GM23248 (cell line): ENCODE measurements around the gene CAMSAP2. TPM values are rescaled to one million over a fixed set of nuclear protein-coding genes. Genes with fewer than 3 reads are reported as not detected.

Source experiments
- DNase-seq: peaks from one replicate; pipeline ENCODE4 v3.0.0-alpha.2; 2015
- H2AFZ ChIP-seq: fragments of 200-600 bp; sonication (generic); 2 replicates; pipeline ENCODE4 v1.6.1; 2016; ENCODE audit warnings: antibody characterized with exemption
- H3F3A ChIP-seq: fragments of 200-600 bp; sonication (generic); 2 replicates; pipeline ENCODE4 v1.6.1; 2016; ENCODE audit warnings: mild to moderate bottlenecking, antibody characterized with exemption, mixed run types; ENCODE audit not compliant: insufficient read depth
- H3K27ac ChIP-seq: fragments of 200-600 bp; sonication (generic); 2 replicates; pipeline ENCODE4 v1.5.1; 2016; ENCODE audit warnings: mild to moderate bottlenecking
- H3K27me3 ChIP-seq: fragments of 200-600 bp; sonication (generic); replicated peaks from 2 replicates; pipeline ENCODE4 v1.6.1; 2016; ENCODE audit warnings: mild to moderate bottlenecking; ENCODE audit not compliant: insufficient read depth
- H3K36me3 ChIP-seq: fragments of 200-600 bp; sonication (generic); 2 replicates; pipeline ENCODE4 v1.6.1; 2016; ENCODE audit warnings: low read depth, mild to moderate bottlenecking
- H3K4me1 ChIP-seq: fragments of 200-600 bp; sonication (generic); 2 replicates; pipeline ENCODE4 v1.6.1; 2016; ENCODE audit warnings: mild to moderate bottlenecking; ENCODE audit not compliant: insufficient read depth
- H3K4me2 ChIP-seq: fragments of 200-600 bp; sonication (generic); one replicate; pipeline ENCODE4 v1.6.1; 2016; ENCODE audit warnings: mild to moderate bottlenecking; ENCODE audit not compliant: unreplicated experiment
- H3K4me3 ChIP-seq: fragments of 200-600 bp; sonication (generic); 2 replicates; pipeline ENCODE4 v1.5.1; 2016; ENCODE audit warnings: mild to moderate bottlenecking
- H3K79me2 ChIP-seq: fragments of 200-600 bp; sonication (generic); 2 replicates; pipeline ENCODE4 v1.6.1; 2016; ENCODE audit warnings: mild to moderate bottlenecking; ENCODE audit not compliant: insufficient read depth
- H3K9ac ChIP-seq: fragments of 200-600 bp; sonication (generic); 2 replicates; pipeline ENCODE4 v1.6.1; 2016; ENCODE audit warnings: mild to moderate bottlenecking
- H3K9me2 ChIP-seq: fragments of 200-600 bp; sonication (generic); 2 replicates; pipeline ENCODE4 v1.6.1; 2016; ENCODE audit warnings: mixed run types, mild to moderate bottlenecking, moderate library complexity; ENCODE audit not compliant: insufficient read depth
- H3K9me3 ChIP-seq: fragments of 200-600 bp; sonication (generic); one replicate; pipeline ENCODE4 v1.6.1; 2017; ENCODE audit warnings: low read depth
- H4K20me1 ChIP-seq: fragments of 200-600 bp; sonication (generic); 2 replicates; pipeline ENCODE4 v1.6.0; 2016; ENCODE audit not compliant: insufficient read depth
- EZH2 ChIP-seq: fragments of 200-600 bp; sonication (generic); IDR thresholded peaks from 2 replicates; pipeline ENCODE4 v1.6.1; 2018; ENCODE audit warnings: antibody characterized with exemption, mild to moderate bottlenecking; ENCODE audit not compliant: insufficient read depth, poor library complexity, severe bottlenecking
- EZH2phosphoT487 ChIP-seq: fragments of 200-600 bp; sonication (generic); IDR thresholded peaks from 2 replicates; pipeline ENCODE4 v1.6.1; 2018; ENCODE audit warnings: antibody characterized with exemption, moderate library complexity, mild to moderate bottlenecking, low read depth; ENCODE audit not compliant: insufficient read depth
- WGBS, 2 experiments: methylation state at CpG; one replicate each; pipeline ENCODE4 v1.1.6; 2015 to 2017; ENCODE audit warnings: low lambda C conversion rate in 2 of 2, low coverage in 1 of 2; ENCODE audit errors: missing lambda C conversion rate in 2 of 2; 5-methylcytosine and 5-hydroxymethylcytosine counted together
- in situ Hi-C: fragments of 300-500 bp; cut with MboI; formaldehyde crosslinking; loops from 2 replicates; pipeline ENCODE4 v1.15.0; 2020
- polyA plus RNA-seq: library from polyadenylated mRNA; unstranded; fragments of >200 nt; fragmentation: Nextera tagmentation; extraction: Ambion mirVana; gene quantifications from 2 replicates; pipeline ENCODE4 v1.2.1, GENCODE V29; 2016
- total RNA-seq: library from RNA; depleted of rRNA; stranded (reverse); fragments of >200 nt; shearing (Covaris generic); gene quantifications from 2 replicates; pipeline ENCODE4 v1.2.3, GENCODE V29; 2014

The CAMSAP2 gene
- total and polyA plus RNA-seq, 2 experiments from 2014 or later, result 10.9 to 28.7 TPM

- no peak overlapping the region for H3K9ac ChIP-seq
- H3K79me2 ChIP-seq, result no peaks in the 10 kb centered on the region
- no peaks in the 10 kb centered on the region for H3F3A ChIP-seq
- 77 to 84% methylated on average over 5 of the region's 5 CpGs for WGBS, 2 experiments
- DNase-seq, result no peak
- no peaks in the 10 kb centered on the region for H3K4me1 ChIP-seq
- no peaks in the 10 kb centered on the region for H3K9me3 ChIP-seq
- peaks cover 29% of the 10 kb centered on the region for H3K27me3 ChIP-seq
- no peak for TF ChIP-seq EZH2
- no peak for TF ChIP-seq EZH2phosphoT487
- H3K4me2 ChIP-seq, result no peak overlapping the region
- H3K27ac ChIP-seq, result no peak overlapping the region
- H3K36me3 ChIP-seq, result no peaks in the 10 kb centered on the region
- H4K20me1 ChIP-seq, result no peaks in the 10 kb centered on the region
- no peak overlapping the region for H2AFZ ChIP-seq
- H3K9me2 ChIP-seq, result no peaks in the 10 kb centered on the region
- no peak overlapping the region for H3K4me3 ChIP-seq
- in situ Hi-C loops, result no loop called here
These were observed 162.7 kb downstream of the CAMSAP2 start for GRCh38 chr1:200901350-200901749.

GRCh38 chr1:200901796-200902444, 163.2 kb downstream of the CAMSAP2 start:
- no peak for DNase-seq
- Histone ChIP-seq H3F3A (no peaks in the 10 kb centered on the region), H4K20me1 (no peaks in the 10 kb centered on the region), H3K27me3 (peaks cover 29% of the 10 kb centered on the region), H3K4me1 (no peaks in the 10 kb centered on the region), H3K79me2 (no peaks in the 10 kb centered on the region), H3K4me2 (no peak overlapping the region), H3K27ac (no peak overlapping the region), H3K4me3 (no peak overlapping the region), H3K36me3 (no peaks in the 10 kb centered on the region), H3K9me2 (no peaks in the 10 kb centered on the region), H3K9me3 (no peaks in the 10 kb centered on the region), H3K9ac (no peak overlapping the region), H2AFZ (no peak overlapping the region)
- in situ Hi-C loops, result no loop called here
- TF ChIP-seq EZH2, result no peak
- no peak for TF ChIP-seq EZH2phosphoT487
- WGBS, 2 experiments, result 57 to 66% methylated on average over 8 of the region's 8 CpGs

GRCh38 chr1:200903793-200904192, 165.1 kb downstream of the CAMSAP2 start:
- no peaks in the 10 kb centered on the region for H3K36me3 ChIP-seq
- WGBS, 2 experiments, result 67 to 73% methylated on average over 5 of the region's 5 CpGs
- no peak overlapping the region for H3K27ac ChIP-seq
- in situ Hi-C loops, result no loop called here
- TF ChIP-seq EZH2phosphoT487 (no peak), EZH2 (no peak)
- no peaks in the 10 kb centered on the region for H3K9me2 ChIP-seq
- no peak overlapping the region for H3K4me2 ChIP-seq
- peaks cover 30% of the 10 kb centered on the region; the same call in 1 of the 2 replicates for H3K27me3 ChIP-seq
- H3F3A ChIP-seq, result no peaks in the 10 kb centered on the region
- H3K4me1 ChIP-seq, result no peaks in the 10 kb centered on the region
- no peaks in the 10 kb centered on the region for H3K79me2 ChIP-seq
- no peak overlapping the region for H3K4me3 ChIP-seq
- DNase-seq, result no peak
- no peaks in the 10 kb centered on the region for H4K20me1 ChIP-seq
- no peaks in the 10 kb centered on the region for H3K9me3 ChIP-seq
- H3K9ac ChIP-seq, result no peak overlapping the region
- H2AFZ ChIP-seq, result no peak overlapping the region

- H2AFZ ChIP-seq, result no peak overlapping the region
- no peaks in the 10 kb centered on the region for H3K79me2 ChIP-seq
- in situ Hi-C loops, result no loop called here
- no peaks in the 10 kb centered on the region for H3F3A ChIP-seq
- no peaks in the 10 kb centered on the region for H3K36me3 ChIP-seq
- H3K4me2 ChIP-seq, result no peak overlapping the region
- no peak overlapping the region for H3K9ac ChIP-seq
- H3K4me1 ChIP-seq, result no peaks in the 10 kb centered on the region
- H4K20me1 ChIP-seq, result no peaks in the 10 kb centered on the region
- no peak for DNase-seq
- no peaks in the 10 kb centered on the region for H3K9me3 ChIP-seq
- H3K9me2 ChIP-seq, result no peaks in the 10 kb centered on the region
- TF ChIP-seq EZH2phosphoT487, result no peak
- TF ChIP-seq EZH2, result no peak
- H3K27ac ChIP-seq, result no peak overlapping the region
- H3K27me3 ChIP-seq, result peaks cover 30% of the 10 kb centered on the region
- H3K4me3 ChIP-seq, result no peak overlapping the region
These were observed 166.1 kb downstream of the CAMSAP2 start for GRCh38 chr1:200904772-200905171.

GRCh38 chr1:200905411-200906052, 166.8 kb downstream of the CAMSAP2 start:
- H3K9me2 ChIP-seq, result no peaks in the 10 kb centered on the region
- no peak overlapping the region for H3K4me3 ChIP-seq
- 59 to 63% methylated on average over 4 of the region's 4 CpGs for WGBS, 2 experiments
- no peaks in the 10 kb centered on the region for H4K20me1 ChIP-seq
- no peak overlapping the region for H3K27ac ChIP-seq
- H3F3A ChIP-seq, result no peaks in the 10 kb centered on the region
- no peak overlapping the region for H3K9ac ChIP-seq
- peaks cover 30% of the 10 kb centered on the region for H3K27me3 ChIP-seq
- peak; percentile 20 for DNase-seq
- no peak overlapping the region for H3K4me2 ChIP-seq
- H3K9me3 ChIP-seq, result no peaks in the 10 kb centered on the region
- TF ChIP-seq EZH2phosphoT487 (no peak), EZH2 (no peak)
- H3K79me2 ChIP-seq, result no peaks in the 10 kb centered on the region
- no peak overlapping the region for H2AFZ ChIP-seq
- H3K36me3 ChIP-seq, result no peaks in the 10 kb centered on the region
- no peaks in the 10 kb centered on the region for H3K4me1 ChIP-seq
- in situ Hi-C loops, result no loop called here
